Right lobe of liver (tissue), 6 donors: Measurements from ENCODE around the gene VSIG4. TPM values are rescaled to one million over a fixed set of nuclear protein-coding genes. Genes with fewer than 3 reads are reported as not detected.
A peak's percentile ranks its signal among the peaks of the same experiment; 100 is the strongest.

Experiments
- ATAC-seq, 4 donors: fragments of 200-7000 bp; cut with Tn5 transposase; one replicate each; pipeline ENCODE4 v1.9.1; 2020; ENCODE audit warnings: mild to moderate bottlenecking in 4 of 4, moderate library complexity in 4 of 4
- DNase-seq, 3 donors: peaks; one replicate each; pipeline ENCODE4 v3.0.0-alpha.2; 2020
- H3K27ac ChIP-seq, 3 donors: fragments of 200-600 bp; one replicate each; pipeline ENCODE4 v1.8.0; 2022
- H3K27me3 ChIP-seq, 2 donors: fragments of 200-600 bp; one replicate each; pipeline ENCODE4 v1.8.0; 2022
- H3K36me3 ChIP-seq, 4 donors: fragments of 200-600 bp; sonication (generic) in 1 of 4; one replicate each; pipeline versions ENCODE4 v1.5.1 to v1.8.0; 2017 to 2022; ENCODE audit warnings: control low read depth in 1 of 4
- H3K4me1 ChIP-seq, 4 donors: fragments of 200-600 bp; sonication (generic) in 1 of 4; one replicate each; pipeline versions ENCODE4 v1.5.1 to v1.8.0; 2017 to 2022; ENCODE audit warnings: control low read depth in 1 of 4
- H3K4me3 ChIP-seq, 3 donors: fragments of 200-600 bp; one replicate each; pipeline ENCODE4 v1.8.0; 2022
- H3K9me3 ChIP-seq, 4 donors: fragments of 200-600 bp; sonication (generic) in 1 of 4; one replicate each; pipeline versions ENCODE4 v1.5.1 to v1.8.0; 2017 to 2022; ENCODE audit warnings: control low read depth in 1 of 4
- POLR2A ChIP-seq: fragments of 450-650 bp; IDR thresholded peaks from one replicate; pipeline ENCODE4 v1.6.1; 2017; ENCODE audit warnings: antibody characterized with exemption, mild to moderate bottlenecking
- WGBS: methylation state at CpG from one replicate; pipeline ENCODE4 v1.1.6; 2018; ENCODE audit warnings: low coverage, low lambda C conversion rate; ENCODE audit not compliant: insufficient coverage; ENCODE audit errors: missing lambda C conversion rate; 5-methylcytosine and 5-hydroxymethylcytosine counted together
- intact Hi-C, 2 donors: fragments of 100-400 bp; cut with DNase I; formaldehyde crosslinking; loops; one replicate each; pipeline versions ENCODE4 v1.11.2 to v1.14.1; 2022
- total RNA-seq, 6 experiments: library from RNA; depleted of rRNA in 2 of 6; stranded (reverse); fragments of >200 nt in 2 of 6; fragmentation: NEBNext Ultra II Directional in 3 of 6; extraction: Animal tissue kit (Norgen Biotek cat#: 25700) in 3 of 6; gene quantifications; one replicate each; pipeline versions ENCODE4 v1.1.0 to v1.2.4, GENCODE V29; 2016 to 2023
- TF ChIP-seq, protein P1 (sequence below), 4 donors: fragments of 200-600 bp in 3 of 4; fragments of 450-650 bp in 1 of 4; IDR thresholded peaks; one replicate each; pipeline versions ENCODE4 v1.5.1 to v1.8.0; 2016 to 2022; ENCODE audit warnings: antibody characterized with exemption in 4 of 4, mild to moderate bottlenecking in 2 of 4
- donor health status: DM: no; HTN: yes; CAD: no.
- donor health status: DM: no; HTN: no; CAD: no.
- donor health status: DM: no; HTN: no; CAD: no.
- donor health status: DM: no; HTN: yes; CAD: no.
- donor health status: DM: no; HTN: yes; CAD: no.

The VSIG4 gene
- total RNA-seq, 6 experiments from 2014 or later = 16.9 to 50.2 (median 31.4) TPM

DNA sequence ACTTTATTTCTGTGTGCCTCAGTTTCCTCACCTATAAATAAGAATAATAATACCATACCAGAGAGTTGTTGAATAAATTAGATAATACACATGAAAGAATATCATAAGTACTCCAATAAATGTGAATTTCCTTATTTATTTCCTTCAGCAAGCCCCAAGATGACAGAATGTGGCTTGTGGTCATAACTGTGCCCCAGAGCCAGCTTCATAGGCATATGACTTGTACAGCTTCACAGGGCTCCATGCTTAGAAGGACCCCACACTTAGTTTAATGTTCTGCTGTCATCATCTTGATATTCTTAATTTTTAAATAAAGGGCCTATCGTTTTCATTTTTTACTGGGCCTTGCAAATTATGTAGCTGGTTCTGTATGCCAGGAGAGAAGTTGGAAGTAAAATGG lies 25.3 kb downstream of the VSIG4 start:
- 27% methylated on average over 1 of the region's 1 CpG for WGBS
- TF ChIP-seq, protein P1, sequence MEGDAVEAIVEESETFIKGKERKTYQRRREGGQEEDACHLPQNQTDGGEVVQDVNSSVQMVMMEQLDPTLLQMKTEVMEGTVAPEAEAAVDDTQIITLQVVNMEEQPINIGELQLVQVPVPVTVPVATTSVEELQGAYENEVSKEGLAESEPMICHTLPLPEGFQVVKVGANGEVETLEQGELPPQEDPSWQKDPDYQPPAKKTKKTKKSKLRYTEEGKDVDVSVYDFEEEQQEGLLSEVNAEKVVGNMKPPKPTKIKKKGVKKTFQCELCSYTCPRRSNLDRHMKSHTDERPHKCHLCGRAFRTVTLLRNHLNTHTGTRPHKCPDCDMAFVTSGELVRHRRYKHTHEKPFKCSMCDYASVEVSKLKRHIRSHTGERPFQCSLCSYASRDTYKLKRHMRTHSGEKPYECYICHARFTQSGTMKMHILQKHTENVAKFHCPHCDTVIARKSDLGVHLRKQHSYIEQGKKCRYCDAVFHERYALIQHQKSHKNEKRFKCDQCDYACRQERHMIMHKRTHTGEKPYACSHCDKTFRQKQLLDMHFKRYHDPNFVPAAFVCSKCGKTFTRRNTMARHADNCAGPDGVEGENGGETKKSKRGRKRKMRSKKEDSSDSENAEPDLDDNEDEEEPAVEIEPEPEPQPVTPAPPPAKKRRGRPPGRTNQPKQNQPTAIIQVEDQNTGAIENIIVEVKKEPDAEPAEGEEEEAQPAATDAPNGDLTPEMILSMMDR (IDR thresholded peaks at IDR 0.05) = no peak
- no peak for TF ChIP-seq POLR2A
- Histone ChIP-seq H3K9me3 (no peaks in the 10 kb centered on the region), H3K27me3 (no peaks in the 10 kb centered on the region), H3K4me3 (no peak overlapping the region), H3K4me1 (no peaks in the 10 kb centered on the region), H3K36me3 (no peaks in the 10 kb centered on the region), H3K27ac (no peak overlapping the region)
- ATAC-seq (no peak), DNase-seq (no peak)
- intact Hi-C loops = no loop called here

DNA sequence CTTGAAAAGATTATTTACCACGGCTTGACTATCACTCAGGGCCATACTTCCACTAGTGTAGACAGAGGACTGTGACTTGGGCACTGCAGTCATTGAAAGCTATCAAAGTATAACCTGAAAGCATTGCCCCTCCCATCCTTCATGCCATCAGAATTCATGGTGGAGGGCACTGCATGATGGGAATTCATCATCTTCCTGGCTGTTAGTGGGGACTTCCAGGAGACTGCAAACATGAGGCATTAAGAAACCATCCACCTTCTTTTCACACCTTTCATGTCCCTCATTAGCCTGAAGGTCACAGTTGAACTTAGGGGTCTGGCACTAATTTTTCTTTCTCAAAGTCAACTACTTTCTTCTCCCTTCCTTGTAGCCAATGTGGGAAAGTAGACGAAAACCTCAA lies 25.8 kb downstream of the VSIG4 start:
- peak overlapping the region in 1 of 3 donors; percentile 4 for H3K27ac ChIP-seq
- ATAC-seq = no peak
- H3K4me3 ChIP-seq = no peak overlapping the region
- 54% methylated on average over 2 of the region's 2 CpGs for WGBS
- intact Hi-C loops = no loop called here
- H3K36me3 ChIP-seq = no peaks in the 10 kb centered on the region
- no peak for TF ChIP-seq POLR2A
- TF ChIP-seq, protein P1 (IDR thresholded peaks at IDR 0.05) = no peak
- no peaks in the 10 kb centered on the region for H3K27me3 ChIP-seq
- DNase-seq = no peak
- H3K4me1 ChIP-seq = no peaks in the 10 kb centered on the region
- H3K9me3 ChIP-seq = no peaks in the 10 kb centered on the region

DNA sequence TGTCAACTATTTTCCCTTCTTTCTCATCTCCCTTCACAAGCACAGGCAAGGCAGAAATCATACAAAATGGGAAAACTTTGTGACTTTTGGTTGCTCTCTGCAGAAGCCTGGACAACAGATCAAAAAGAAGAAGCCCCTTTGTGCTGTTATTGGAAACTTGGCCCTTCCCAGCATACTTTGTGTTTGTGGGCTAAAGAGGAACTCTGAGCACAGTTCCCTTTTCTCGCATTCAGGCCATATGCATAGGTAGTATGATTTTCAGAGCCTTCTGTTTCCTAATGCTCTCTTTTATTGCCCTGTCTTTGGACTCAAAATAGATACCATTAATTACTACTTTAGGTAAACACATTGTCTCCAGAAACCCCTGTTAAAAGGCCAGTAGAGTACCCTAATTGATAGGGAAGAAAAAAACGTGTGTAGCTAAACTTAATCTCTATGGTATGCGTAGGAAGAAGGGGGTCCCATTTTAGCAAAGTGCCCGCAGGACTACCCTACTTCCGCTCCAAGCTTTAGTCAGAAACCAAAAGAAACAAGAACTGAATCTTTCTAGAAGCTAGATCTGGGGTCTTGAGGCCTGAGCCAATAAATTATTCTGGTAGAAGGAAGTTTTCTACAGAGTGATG lies 26.6 kb downstream of the VSIG4 start:
- WGBS = 52% methylated on average over 5 of the region's 5 CpGs
- H3K27ac ChIP-seq = peak overlapping the region in 1 of 3 donors; percentile 5

DNA sequence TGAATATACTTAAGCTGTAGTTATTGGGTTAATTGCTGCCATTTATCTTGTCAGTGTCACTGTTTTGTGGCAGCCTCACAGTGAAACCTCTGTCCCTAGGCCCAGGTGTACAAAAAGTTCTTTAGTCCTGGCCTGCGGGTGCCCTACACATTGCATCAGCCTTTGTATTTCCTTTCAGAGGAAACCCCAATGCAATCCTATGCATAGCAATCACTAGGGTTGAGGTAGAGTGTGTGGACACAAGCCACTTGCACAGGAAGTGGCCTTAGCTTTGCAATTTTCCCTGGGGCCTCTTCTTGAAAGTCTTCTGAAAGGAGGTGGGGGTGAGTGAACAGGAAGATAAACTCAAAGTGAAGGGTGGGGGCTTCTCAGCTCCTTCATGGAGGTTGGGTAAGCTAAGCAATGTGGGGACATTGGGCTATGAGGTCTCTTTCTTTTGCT lies 27.8 kb downstream of the VSIG4 start:
- intact Hi-C loops = no loop called here
- no peak overlapping the region for H3K4me3 ChIP-seq
- WGBS = 50% methylated on average over 1 of the region's 1 CpG
- no peaks in the 10 kb centered on the region for H3K27me3 ChIP-seq
- H3K27ac ChIP-seq = no peak overlapping the region
- DNase-seq (no peak), ATAC-seq (peak; percentile 22 to 55 (median 40))
- no peaks in the 10 kb centered on the region for H3K9me3 ChIP-seq
- no peaks in the 10 kb centered on the region for H3K36me3 ChIP-seq
- TF ChIP-seq POLR2A = no peak
- TF ChIP-seq, protein P1 (IDR thresholded peaks at IDR 0.05) = no peak
- H3K4me1 ChIP-seq = no peaks in the 10 kb centered on the region

More for the DNA sequence above, 26.6 kb downstream of the VSIG4 start:
- intact Hi-C loops = no loop called here
- H3K4me3 ChIP-seq = no peak overlapping the region
- TF ChIP-seq, protein P1 (IDR thresholded peaks at IDR 0.05) = no peak
- TF ChIP-seq POLR2A = no peak
- H3K27me3 ChIP-seq = no peaks in the 10 kb centered on the region
- no peaks in the 10 kb centered on the region for H3K36me3 ChIP-seq
- no peaks in the 10 kb centered on the region for H3K4me1 ChIP-seq
- ATAC-seq (peak in 3 of 4 donors; percentile 21 to 48 (median 38)), DNase-seq (no peak)
- H3K9me3 ChIP-seq = no peaks in the 10 kb centered on the region
